HFF-Myc (cell line): Measurements from ENCODE around the gene SEPTIN5.

Source experiments
- DNase-seq: peaks from one replicate; pipeline ENCODE4 v3.0.0-alpha.2; 2011; ENCODE audit warnings: low read depth; ENCODE audit errors: extremely low read depth
- H3K4me3 ChIP-seq: replicated peaks from 2 replicates; pipeline ENCODE4 v1.5.1; 2011; ENCODE audit warnings: low read depth, mild to moderate bottlenecking, control low read depth, low read length
- TF ChIP-seq, protein P1 (sequence below): IDR thresholded peaks from 2 replicates; pipeline ENCODE4 v1.5.1; 2012; ENCODE audit warnings: mild to moderate bottlenecking, low read depth, low read length, control low read depth; ENCODE audit errors: missing control alignments

SEPTIN5 gene

DNA sequence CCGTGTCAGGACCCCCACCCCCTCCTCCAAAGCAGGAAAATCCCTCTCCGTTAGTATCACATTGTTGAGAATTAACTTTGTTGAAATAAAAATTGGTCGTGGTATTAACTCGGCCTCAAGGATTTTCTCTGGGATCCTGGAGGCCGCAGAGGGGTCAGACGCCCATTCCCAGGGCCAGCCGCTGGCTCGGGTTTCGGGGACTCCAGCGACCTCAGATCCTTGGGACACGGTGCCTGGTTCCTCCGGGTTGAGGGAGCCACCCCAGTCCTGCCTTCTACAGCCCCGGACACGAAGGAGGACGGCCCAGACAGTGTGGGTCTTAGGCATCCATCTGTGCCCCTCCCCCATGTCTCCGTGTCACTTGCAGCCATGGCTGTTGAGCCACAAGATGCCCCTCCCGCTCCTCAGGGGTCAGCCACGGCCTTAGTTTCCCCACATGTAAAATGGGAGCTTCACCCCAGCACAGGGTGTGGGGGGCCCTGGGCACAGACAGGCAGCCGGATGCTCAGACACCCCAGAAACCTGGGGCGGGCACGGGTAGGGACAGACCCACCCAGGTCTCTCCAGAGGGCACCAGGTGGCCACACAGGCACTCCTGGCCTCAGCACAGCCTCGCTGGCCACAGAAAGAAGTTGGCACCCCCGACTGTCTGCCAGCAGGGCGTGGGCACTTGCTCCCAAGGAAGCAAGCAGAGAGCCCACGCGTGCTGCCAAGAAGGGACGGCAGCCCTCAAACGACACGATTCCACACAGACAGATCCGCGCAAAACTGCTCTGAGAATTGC, 24.6 kb downstream of the SEPTIN5 start:
- TF ChIP-seq, protein P1, sequence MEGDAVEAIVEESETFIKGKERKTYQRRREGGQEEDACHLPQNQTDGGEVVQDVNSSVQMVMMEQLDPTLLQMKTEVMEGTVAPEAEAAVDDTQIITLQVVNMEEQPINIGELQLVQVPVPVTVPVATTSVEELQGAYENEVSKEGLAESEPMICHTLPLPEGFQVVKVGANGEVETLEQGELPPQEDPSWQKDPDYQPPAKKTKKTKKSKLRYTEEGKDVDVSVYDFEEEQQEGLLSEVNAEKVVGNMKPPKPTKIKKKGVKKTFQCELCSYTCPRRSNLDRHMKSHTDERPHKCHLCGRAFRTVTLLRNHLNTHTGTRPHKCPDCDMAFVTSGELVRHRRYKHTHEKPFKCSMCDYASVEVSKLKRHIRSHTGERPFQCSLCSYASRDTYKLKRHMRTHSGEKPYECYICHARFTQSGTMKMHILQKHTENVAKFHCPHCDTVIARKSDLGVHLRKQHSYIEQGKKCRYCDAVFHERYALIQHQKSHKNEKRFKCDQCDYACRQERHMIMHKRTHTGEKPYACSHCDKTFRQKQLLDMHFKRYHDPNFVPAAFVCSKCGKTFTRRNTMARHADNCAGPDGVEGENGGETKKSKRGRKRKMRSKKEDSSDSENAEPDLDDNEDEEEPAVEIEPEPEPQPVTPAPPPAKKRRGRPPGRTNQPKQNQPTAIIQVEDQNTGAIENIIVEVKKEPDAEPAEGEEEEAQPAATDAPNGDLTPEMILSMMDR = no peak
- no peak for DNase-seq
- no peak overlapping the region for H3K4me3 ChIP-seq

DNA sequence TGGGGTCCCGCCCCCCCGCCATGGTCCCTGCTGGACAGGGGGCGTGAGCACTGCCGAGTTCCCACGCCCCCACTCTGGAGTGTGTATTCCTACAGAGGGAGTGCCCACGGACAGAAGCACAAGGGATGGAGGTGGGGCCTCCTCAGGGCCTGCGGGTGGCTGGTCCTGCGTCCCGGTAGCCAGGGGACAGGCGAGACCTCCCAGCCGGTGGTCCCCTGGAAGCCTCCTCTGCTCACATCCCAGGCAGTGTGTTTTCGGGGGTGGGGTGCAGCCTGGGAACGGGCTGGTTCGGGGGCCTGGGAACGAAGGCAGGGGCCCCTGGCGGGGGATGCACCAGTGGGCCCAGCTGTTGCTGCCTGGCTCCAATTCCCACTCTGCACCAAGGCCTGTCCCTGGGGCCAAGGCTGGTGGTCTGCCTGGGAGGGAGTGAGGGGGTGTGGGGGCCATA, 25.2 kb downstream of the SEPTIN5 start:
- no peak for DNase-seq
- TF ChIP-seq, protein P1 = no peak
- H3K4me3 ChIP-seq = no peak overlapping the region

DNA sequence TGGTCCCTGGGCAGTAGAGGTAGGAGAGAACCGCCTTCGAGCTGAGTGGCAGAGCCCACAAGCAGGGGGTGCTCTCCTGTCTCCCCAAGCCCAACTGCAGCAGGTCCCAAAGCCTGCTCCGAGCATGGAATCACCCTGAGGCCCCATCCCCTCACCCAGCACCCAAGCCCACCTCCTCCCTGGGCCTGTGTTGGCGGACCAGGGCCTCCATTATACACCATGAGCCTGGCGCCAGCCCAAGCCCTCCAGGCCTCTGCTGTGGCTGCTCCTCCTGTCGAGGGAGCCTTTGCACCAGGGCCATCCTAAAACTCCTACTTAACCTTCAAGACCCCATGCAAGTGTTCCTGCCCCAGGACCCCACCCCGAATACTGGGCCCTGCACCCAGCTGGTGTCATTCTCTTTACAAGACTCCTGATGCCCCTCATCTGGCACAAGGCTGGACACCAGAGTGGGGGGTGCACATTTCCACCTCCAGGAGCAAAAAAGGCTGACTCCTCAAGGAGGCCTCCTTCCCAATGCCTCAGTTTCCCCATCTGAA, 25.7 kb downstream of the SEPTIN5 start:
- TF ChIP-seq, protein P1 = no peak
- DNase-seq = no peak
- no peak overlapping the region for H3K4me3 ChIP-seq

DNA sequence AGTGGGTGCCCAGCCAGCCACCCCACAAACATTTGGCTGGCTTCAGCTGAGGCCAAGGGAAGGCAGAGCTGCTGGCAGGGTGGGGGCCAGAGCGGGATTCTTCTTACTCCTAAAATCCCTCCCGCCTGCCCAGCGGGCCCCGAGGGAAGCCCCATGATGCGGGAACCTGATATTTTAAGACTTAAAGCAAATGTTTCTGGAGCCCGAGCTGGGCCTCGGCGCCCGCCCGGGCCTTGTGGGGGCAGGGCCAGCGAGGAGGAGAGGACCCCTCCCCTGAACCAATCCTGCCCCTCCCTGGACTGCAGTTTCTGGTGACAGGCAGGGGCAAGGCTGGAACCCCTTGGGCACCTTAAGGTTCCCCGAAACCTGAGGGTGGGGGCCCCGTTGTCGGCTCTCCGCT, 26.3 kb downstream of the SEPTIN5 start:
- no peak overlapping the region for H3K4me3 ChIP-seq
- TF ChIP-seq, protein P1 = no peak
- DNase-seq = no peak

DNA sequence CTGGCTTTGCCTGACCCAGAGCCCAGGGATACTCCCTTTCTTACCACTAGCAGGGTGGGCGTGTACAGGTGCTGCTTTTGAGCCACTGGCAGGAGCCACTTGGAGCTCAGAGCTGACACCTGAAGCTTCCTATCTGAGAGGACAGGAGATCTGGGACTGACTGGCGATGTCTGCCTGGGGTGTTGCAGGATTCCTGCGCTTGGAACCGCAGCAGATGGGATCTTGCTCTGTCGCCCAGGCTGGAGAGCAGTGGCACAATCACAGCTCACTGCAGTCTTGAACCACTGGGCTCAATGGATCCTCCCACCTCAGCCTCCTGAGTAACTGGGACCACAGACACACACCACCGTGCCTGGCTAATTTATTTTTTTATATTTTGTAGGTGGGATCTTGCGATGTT, 26.8 kb downstream of the SEPTIN5 start:
- TF ChIP-seq, protein P1 = no peak
- no peak for DNase-seq
- H3K4me3 ChIP-seq = no peak overlapping the region

DNA sequence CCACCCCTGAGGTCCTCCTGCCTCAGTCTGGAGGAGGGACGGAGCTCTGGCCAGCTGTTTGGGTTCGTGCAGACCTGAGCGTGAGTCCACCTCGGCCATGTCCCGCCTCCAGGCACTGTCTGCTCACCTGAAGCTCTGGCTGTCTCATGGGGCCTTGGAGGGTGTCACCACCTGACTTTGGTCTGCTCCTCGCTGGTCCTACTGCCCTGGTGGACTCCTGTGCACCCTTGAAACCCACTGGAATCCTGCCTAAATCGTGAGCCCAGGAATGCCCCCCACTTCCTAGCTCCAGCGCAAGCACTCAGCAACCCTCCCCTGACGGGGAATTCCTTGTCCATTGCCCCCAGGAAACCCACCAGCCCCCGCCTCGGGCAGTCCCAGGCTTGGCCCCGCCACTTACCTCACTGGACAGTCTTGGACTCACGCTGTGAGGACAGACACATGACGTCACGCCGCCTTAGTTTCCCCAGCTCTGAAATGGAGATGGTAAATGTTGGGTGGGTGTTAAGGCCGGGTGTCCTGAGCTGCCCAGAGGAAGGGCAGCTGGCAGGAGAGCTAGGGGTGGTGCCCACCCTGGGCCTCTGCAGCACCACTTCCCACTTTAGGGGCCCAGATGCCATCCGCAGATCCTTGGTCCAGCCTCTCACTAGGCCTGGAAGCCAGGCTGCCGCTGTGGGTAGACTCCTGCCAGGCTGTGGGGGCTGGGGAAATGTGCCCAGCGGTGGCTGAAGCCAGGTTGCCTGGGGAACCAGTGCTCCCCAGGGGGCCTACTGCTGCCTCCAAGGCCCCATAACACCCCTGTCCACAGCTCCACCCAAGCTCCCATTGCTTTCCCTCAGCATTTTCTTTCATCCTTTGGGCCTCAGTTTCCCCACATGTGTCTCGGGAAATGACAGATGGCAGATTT, 28.1 kb downstream of the SEPTIN5 start:
- TF ChIP-seq, protein P1 = no peak
- H3K4me3 ChIP-seq = no peak overlapping the region
- DNase-seq = no peak
